K562 (cell line): Measurements from ENCODE around the gene CTPS1. TPM values are rescaled to one million over a fixed set of nuclear protein-coding genes. Genes with fewer than 3 reads are reported as not detected.
A peak's percentile ranks its signal among the peaks of the same experiment; 100 is the strongest.

ENCODE experiments used
- ARNT ChIP-seq, 2 experiments: fragments of 450-650 bp; IDR thresholded peaks; 2 replicates each; pipeline ENCODE4 v1.6.1; 2016; ENCODE audit warnings: mild to moderate bottlenecking in 1 of 2
- ATF2 ChIP-seq: sonication (generic); formaldehyde crosslinking; IDR thresholded peaks from 2 replicates; pipeline ENCODE4 v1.8.1; 2022; ENCODE audit warnings: missing genetic modification reagents
- BRF2 ChIP-seq: IDR thresholded peaks from 3 replicates; pipeline ENCODE4 v1.6.1; 2011; ENCODE audit warnings: borderline replicate concordance, mild to moderate bottlenecking; ENCODE audit not compliant: insufficient read length, insufficient read depth
- CBX8 ChIP-seq: fragments of 200-600 bp; sonication (generic); IDR thresholded peaks from 2 replicates; pipeline ENCODE4 v1.6.1; 2012; ENCODE audit warnings: borderline replicate concordance, mixed run types, low read depth, mild to moderate bottlenecking, moderate library complexity, mixed read lengths, low read length, control low read depth, inconsistent platforms; ENCODE audit not compliant: poor library complexity, severe bottlenecking; ENCODE audit errors: extremely low read depth
- CSDE1 ChIP-seq, 2 experiments: fragments of 450-650 bp; IDR thresholded peaks; 2 replicates each; pipeline ENCODE4 v1.6.1; 2016; ENCODE audit warnings: mild to moderate bottlenecking in 1 of 2
- CTBP1 ChIP-seq: fragments of 450-650 bp; IDR thresholded peaks from 2 replicates; pipeline ENCODE4 v1.6.1; 2016; ENCODE audit warnings: borderline replicate concordance
- ETV5 ChIP-seq: sonication (generic); formaldehyde crosslinking; IDR thresholded peaks from 2 replicates; pipeline ENCODE4 v1.4.0; 2020; ENCODE audit warnings: low read depth, mild to moderate bottlenecking, missing genetic modification reagents
- GATAD2A ChIP-seq: fragments of 450-650 bp; IDR thresholded peaks from 2 replicates; pipeline ENCODE4 v1.6.1; 2017
- HBP1 ChIP-seq: fragments of 450-650 bp; formaldehyde crosslinking; IDR thresholded peaks from 2 replicates; pipeline ENCODE4 v1.4.0; 2022; ENCODE audit warnings: missing genetic modification characterization
- MBD2 ChIP-seq: sonication (generic); IDR thresholded peaks from 2 replicates; pipeline ENCODE4 v1.6.1; 2016; ENCODE audit warnings: low read depth, borderline replicate concordance
- MCM2 ChIP-seq: fragments of 450-650 bp; IDR thresholded peaks from 2 replicates; pipeline ENCODE4 v1.6.1; 2017; ENCODE audit warnings: low read depth, mild to moderate bottlenecking
- RFX1 ChIP-seq: fragments of 450-650 bp; IDR thresholded peaks from 2 replicates; pipeline ENCODE4 v1.6.1; 2016; ENCODE audit warnings: mild to moderate bottlenecking, moderate library complexity
- RUNX1 ChIP-seq: sonication (generic); IDR thresholded peaks from 2 replicates; pipeline ENCODE4 v1.6.1; 2016; ENCODE audit warnings: antibody characterized with exemption, low read depth
- TAF1 ChIP-seq: IDR thresholded peaks from 2 replicates; pipeline ENCODE4 v1.6.1; 2011; ENCODE audit warnings: mild to moderate bottlenecking, low read length, moderate library complexity; ENCODE audit not compliant: insufficient read depth, control insufficient read depth, severe bottlenecking; ENCODE audit errors: extremely low read depth
- TCFL5 ChIP-seq: fragments of 250-450 bp; sonication (Bioruptor Pico); conservative IDR thresholded peaks from 2 replicates; pipeline ENCODE4 v1.6.1; 2021; ENCODE audit warnings: mild to moderate bottlenecking, moderate library complexity, matching md5 sums
- USF1 ChIP-seq: sonication (generic); formaldehyde crosslinking; IDR thresholded peaks from 2 replicates; pipeline ENCODE4 v1.9.0; 2022; ENCODE audit warnings: mild to moderate bottlenecking, missing genetic modification reagents
- WHSC1 ChIP-seq: IDR thresholded peaks from one replicate; pipeline ENCODE4 v1.6.1; 2012; ENCODE audit warnings: low read length, control low read depth, inconsistent platforms
- ZFP30 ChIP-seq: fragments of 250-450 bp; sonication (Bioruptor Pico); IDR thresholded peaks from 2 replicates; pipeline ENCODE4 v1.8.0; 2022; ENCODE audit warnings: moderate library complexity, mild to moderate bottlenecking, inconsistent platforms, borderline replicate concordance
- ZNF140 ChIP-seq: fragments of 250-450 bp; sonication (Bioruptor Pico); IDR thresholded peaks from 2 replicates; pipeline ENCODE4 v1.8.0; 2021; ENCODE audit warnings: moderate library complexity, mild to moderate bottlenecking, inconsistent platforms
- polyA plus RNA-seq, 8 experiments: library from polyadenylated mRNA; depleted of rRNA in 4 of 8; stranded (reverse) in 5 of 8; unstranded in 3 of 8; fragments of >200 nt; fragmentation: Nextera tagmentation in 2 of 8; fragmentation: Illumina TruSeq in 1 of 8; extraction: Ambion mirVana in 2 of 8; extraction: Trizol in 1 of 8; gene quantifications; 2 replicates each; pipeline versions ENCODE4 v1.2.1 to v1.2.3, GENCODE V29; 2011 to 2014; ENCODE audit warnings: inconsistent platforms in 1 of 8, missing spikeins in 1 of 8
- total RNA-seq, 7 experiments: library from RNA; depleted of rRNA in 6 of 7; stranded (reverse); fragments of >200 nt in 6 of 7; fragmentation: Illumina TruSeq in 2 of 7; extraction: Trizol in 2 of 7; gene quantifications; 2 replicates each; pipeline versions ENCODE4 v1.2.1 to v1.2.3, GENCODE V29; 2011 to 2021; ENCODE audit warnings: low replicate concordance in 1 of 7
- TF ChIP-seq, protein P1 (sequence below): IDR thresholded peaks from 2 replicates; pipeline ENCODE4 v1.6.1; 2011; ENCODE audit not compliant: insufficient read length; ENCODE audit errors: extremely low read depth
- TF ChIP-seq, protein P2 (sequence below): fragments of 200-800 bp; sonication (Bioruptor generic); IDR thresholded peaks from 2 replicates; pipeline ENCODE4 v1.6.1; 2017; ENCODE audit warnings: missing genetic modification characterization, missing compliant biosample characterization

CTPS1 gene
- total and polyA plus RNA-seq, 9 of the 15 experiments (the other 6 are each of a cell fraction or from before 2014, with no cell fraction given) = 44.4 to 164 (median 87.7) TPM

- TF ChIP-seq WHSC1 (no peak), RUNX1 (no peak), ZNF140 (CRISPR knock-in tag) (no peak), RFX1 (no peak), CSDE1 (IDR thresholded peaks at IDR 0.05) (no peak), CTBP1 (peak; percentile 78), TCFL5 (CRISPR knock-in tag) (no peak), ZFP30 (no peak), GATAD2A (no peak), USF1 (CRISPR knock-in tag) (no peak; the same call in 1 of the 2 replicates), TAF1 (peak; percentile 80), ARNT (IDR thresholded peaks at IDR 0.05) (no peak), ETV5 (CRISPR knock-in tag) (peak; percentile 55; the same call in 1 of the 2 replicates), HBP1 (no peak), MCM2 (no peak), MBD2 (peak; percentile 91), ATF2 (no peak), CBX8 (no peak), BRF2 (no peak)
- TF ChIP-seq, protein P1, sequence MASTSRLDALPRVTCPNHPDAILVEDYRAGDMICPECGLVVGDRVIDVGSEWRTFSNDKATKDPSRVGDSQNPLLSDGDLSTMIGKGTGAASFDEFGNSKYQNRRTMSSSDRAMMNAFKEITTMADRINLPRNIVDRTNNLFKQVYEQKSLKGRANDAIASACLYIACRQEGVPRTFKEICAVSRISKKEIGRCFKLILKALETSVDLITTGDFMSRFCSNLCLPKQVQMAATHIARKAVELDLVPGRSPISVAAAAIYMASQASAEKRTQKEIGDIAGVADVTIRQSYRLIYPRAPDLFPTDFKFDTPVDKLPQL = no peak
- TF ChIP-seq, protein P2, sequence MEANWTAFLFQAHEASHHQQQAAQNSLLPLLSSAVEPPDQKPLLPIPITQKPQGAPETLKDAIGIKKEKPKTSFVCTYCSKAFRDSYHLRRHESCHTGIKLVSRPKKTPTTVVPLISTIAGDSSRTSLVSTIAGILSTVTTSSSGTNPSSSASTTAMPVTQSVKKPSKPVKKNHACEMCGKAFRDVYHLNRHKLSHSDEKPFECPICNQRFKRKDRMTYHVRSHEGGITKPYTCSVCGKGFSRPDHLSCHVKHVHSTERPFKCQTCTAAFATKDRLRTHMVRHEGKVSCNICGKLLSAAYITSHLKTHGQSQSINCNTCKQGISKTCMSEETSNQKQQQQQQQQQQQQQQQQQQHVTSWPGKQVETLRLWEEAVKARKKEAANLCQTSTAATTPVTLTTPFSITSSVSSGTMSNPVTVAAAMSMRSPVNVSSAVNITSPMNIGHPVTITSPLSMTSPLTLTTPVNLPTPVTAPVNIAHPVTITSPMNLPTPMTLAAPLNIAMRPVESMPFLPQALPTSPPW (CRISPR knock-in tag) = peak; percentile 76
Measured at GRCh38 chr1:40979241-40980067, at the start of gene CTPS1 (continued).
